NCI-H510A treated with DMSO at 0.1 percent for 48 hours (cell line): Measurements from ENCODE around the gene KCNMA1.
A peak's percentile ranks its signal among the peaks of the same experiment; 100 is the strongest.

Experiments
- DNase-seq: peaks from one replicate; lab custom pipeline; 2025; lab: John Stamatoyannopoulos, UW

KCNMA1 gene

GRCh38 chr10:77300682-77301302 lies 336.8 kb downstream of the KCNMA1 start:
- no peak for DNase-seq

- no peak for DNase-seq
These were observed 338.3 kb downstream of the KCNMA1 start for GRCh38 chr10:77299320-77299719.

GRCh38 chr10:77297393-77297739 lies 340.2 kb downstream of the KCNMA1 start:
- DNase-seq: no peak

GRCh38 chr10:77296534-77297392 lies 340.8 kb downstream of the KCNMA1 start:
- DNase-seq: no peak

- DNase-seq: no peak
These were observed 343.8 kb downstream of the KCNMA1 start for GRCh38 chr10:77293773-77294172.

- DNase-seq: no peak
These were observed 344.3 kb downstream of the KCNMA1 start for GRCh38 chr10:77293347-77293746.

GRCh38 chr10:77291596-77292505 lies 345.8 kb downstream of the KCNMA1 start:
- DNase-seq: no peak

- DNase-seq: no peak
These were observed 347.0 kb downstream of the KCNMA1 start for GRCh38 chr10:77290528-77291155.

GRCh38 chr10:77289790-77290189 lies 347.8 kb downstream of the KCNMA1 start:
- no peak for DNase-seq

- DNase-seq: no peak
These were observed 348.5 kb downstream of the KCNMA1 start for GRCh38 chr10:77289027-77289501.

- peak; percentile 96 for DNase-seq
These were observed 349.9 kb downstream of the KCNMA1 start for GRCh38 chr10:77287647-77288120.

GRCh38 chr10:77286531-77287508 lies 350.8 kb downstream of the KCNMA1 start:
- peak; percentile 28 for DNase-seq

- no peak for DNase-seq
These were observed 352.0 kb downstream of the KCNMA1 start for GRCh38 chr10:77285529-77286182.

- DNase-seq: no peak
These were observed 352.8 kb downstream of the KCNMA1 start for GRCh38 chr10:77284797-77285196.

- DNase-seq: peak; percentile 31
These were observed 354.3 kb downstream of the KCNMA1 start for GRCh38 chr10:77283326-77283725.

- DNase-seq: no peak
These were observed 355.4 kb downstream of the KCNMA1 start for GRCh38 chr10:77282163-77282562.

- no peak for DNase-seq
These were observed 355.9 kb downstream of the KCNMA1 start for GRCh38 chr10:77281719-77282118.

- no peak for DNase-seq
These were observed 358.4 kb downstream of the KCNMA1 start for GRCh38 chr10:77279207-77279606.

- no peak for DNase-seq
These were observed 363.4 kb downstream of the KCNMA1 start for GRCh38 chr10:77274046-77274795.
